Gastrocnemius medialis (tissue), 4 donors: ENCODE results near the gene MDM1. TPM values are rescaled to one million over a fixed set of nuclear protein-coding genes. Genes with fewer than 3 reads are reported as not detected.

Source experiments
- ATAC-seq, 2 donors: fragments of 150-250 bp; one replicate each; pipeline ENCODE4 v1.9.1; 2016
- DNase-seq, 2 donors: peaks; one replicate each; pipeline ENCODE4 v3.0.0-alpha.2; 2019
- H3K27ac ChIP-seq, 4 donors: fragments of 200-600 bp; sonication (generic); 1 replicate in 1 of 4; 2 replicates in 3 of 4; pipeline ENCODE4 v1.5.1; 2016 to 2018; ENCODE audit warnings: mild to moderate bottlenecking in 2 of 4, moderate library complexity in 1 of 4
- H3K27me3 ChIP-seq, 3 donors: fragments of 200-600 bp; sonication (generic) in 2 of 3; 1 replicate in 1 of 3; 2 replicates in 2 of 3; pipeline versions ENCODE4 v1.5.1 to v1.6.0; 2016 to 2019; ENCODE audit warnings: mild to moderate bottlenecking in 1 of 3, moderate library complexity in 1 of 3
- H3K36me3 ChIP-seq, 2 donors: fragments of 200-600 bp; sonication (generic) in 1 of 2; one replicate each; pipeline ENCODE4 v1.5.1; 2017 to 2018
- H3K4me1 ChIP-seq, 2 donors: fragments of 200-600 bp; sonication (generic) in 1 of 2; one replicate each; pipeline ENCODE4 v1.5.1; 2016 to 2017; ENCODE audit warnings: mild to moderate bottlenecking in 2 of 2
- H3K4me3 ChIP-seq, 4 donors: fragments of 200-600 bp; sonication (generic) in 3 of 4; 1 replicate in 1 of 4; 2 replicates in 3 of 4; pipeline ENCODE4 v1.5.1; 2016 to 2019; ENCODE audit warnings: mild to moderate bottlenecking in 2 of 4
- H3K9me3 ChIP-seq, 3 donors: fragments of 200-600 bp; sonication (generic) in 2 of 3; 1 replicate in 1 of 3; 2 replicates in 2 of 3; pipeline ENCODE4 v1.5.1; 2016 to 2019
- POLR2A ChIP-seq, 2 donors: fragments of 450-650 bp; IDR thresholded peaks; one replicate each; pipeline ENCODE4 v1.6.1; 2017; ENCODE audit warnings: antibody characterized with exemption in 2 of 2, mild to moderate bottlenecking in 2 of 2, moderate library complexity in 2 of 2
- in situ Hi-C, 4 donors: fragments of 200-750 bp; cut with MboI; loops; one replicate each; pipeline versions ENCODE4 v1.15.0 to v1.8.0; 2017; ENCODE audit warnings: low sequenced_read_pairs in 4 of 4
- intact Hi-C: fragments of 100-400 bp; cut with DNase I; formaldehyde crosslinking; loops from one replicate; pipeline ENCODE4 v1.15.1; 2023; ENCODE audit warnings: low total_unique reads
- total RNA-seq, 4 donors: library from RNA; depleted of rRNA; stranded (reverse); fragments of >200 nt; gene quantifications; one replicate each; pipeline versions ENCODE4 v1.1.0 to v1.2.3, GENCODE V29; 2016
- TF ChIP-seq, protein P1 (sequence below), 5 experiments: fragments of 450-650 bp in 3 of 5; fragments of 200-600 bp in 2 of 5; sonication (generic) in 2 of 5; IDR thresholded peaks in 4 of 5; conservative IDR thresholded peaks in 1 of 5; 1 replicate in 4 of 5; 2 replicates in 1 of 5; pipeline ENCODE4 v1.5.1; 2016 to 2019; ENCODE audit warnings: antibody characterized with exemption in 5 of 5, mild to moderate bottlenecking in 3 of 5, moderate library complexity in 3 of 5

MDM1 gene
- total RNA-seq, 4 donors from 2014 or later: 1.6 to 6.8 (median 3.4) TPM

- H3K36me3 ChIP-seq: no peaks in the 10 kb centered on the region
- ATAC-seq: no peak
- peaks cover 11 to 13% of the 10 kb centered on the region in 2 donors for H3K4me1 ChIP-seq
- no peak overlapping the region for H3K27ac ChIP-seq
- TF ChIP-seq, protein P1, sequence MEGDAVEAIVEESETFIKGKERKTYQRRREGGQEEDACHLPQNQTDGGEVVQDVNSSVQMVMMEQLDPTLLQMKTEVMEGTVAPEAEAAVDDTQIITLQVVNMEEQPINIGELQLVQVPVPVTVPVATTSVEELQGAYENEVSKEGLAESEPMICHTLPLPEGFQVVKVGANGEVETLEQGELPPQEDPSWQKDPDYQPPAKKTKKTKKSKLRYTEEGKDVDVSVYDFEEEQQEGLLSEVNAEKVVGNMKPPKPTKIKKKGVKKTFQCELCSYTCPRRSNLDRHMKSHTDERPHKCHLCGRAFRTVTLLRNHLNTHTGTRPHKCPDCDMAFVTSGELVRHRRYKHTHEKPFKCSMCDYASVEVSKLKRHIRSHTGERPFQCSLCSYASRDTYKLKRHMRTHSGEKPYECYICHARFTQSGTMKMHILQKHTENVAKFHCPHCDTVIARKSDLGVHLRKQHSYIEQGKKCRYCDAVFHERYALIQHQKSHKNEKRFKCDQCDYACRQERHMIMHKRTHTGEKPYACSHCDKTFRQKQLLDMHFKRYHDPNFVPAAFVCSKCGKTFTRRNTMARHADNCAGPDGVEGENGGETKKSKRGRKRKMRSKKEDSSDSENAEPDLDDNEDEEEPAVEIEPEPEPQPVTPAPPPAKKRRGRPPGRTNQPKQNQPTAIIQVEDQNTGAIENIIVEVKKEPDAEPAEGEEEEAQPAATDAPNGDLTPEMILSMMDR (IDR thresholded peaks at IDR 0.05 in 4 of 5, conservative IDR thresholded peaks at IDR 0.05 in 1 of 5): no peak
- TF ChIP-seq POLR2A (IDR thresholded peaks at IDR 0.05): no peak
- H3K9me3 ChIP-seq: no peaks in the 10 kb centered on the region
- in situ Hi-C loops (no loop called here), intact Hi-C loops (no loop called here)
- no peak for DNase-seq
- no peak overlapping the region for H3K4me3 ChIP-seq
- H3K27me3 ChIP-seq: no peaks in the 10 kb centered on the region
These were observed 39.8 kb downstream of the MDM1 start for GRCh38 chr12:68292151-68292943.

- Histone ChIP-seq H3K27ac (no peak overlapping the region), H3K4me1 (peaks cover 11 to 13% of the 10 kb centered on the region in 2 donors), H3K36me3 (no peaks in the 10 kb centered on the region), H3K4me3 (no peak overlapping the region), H3K27me3 (no peaks in the 10 kb centered on the region), H3K9me3 (no peaks in the 10 kb centered on the region)
- DNase-seq (no peak), ATAC-seq (no peak)
- intact Hi-C loops: no loop called here
- no peak for TF ChIP-seq POLR2A (IDR thresholded peaks at IDR 0.05)
- TF ChIP-seq, protein P1 (IDR thresholded peaks at IDR 0.05 in 4 of 5, conservative IDR thresholded peaks at IDR 0.05 in 1 of 5): no peak
- in situ Hi-C loops: no loop called here
These were observed 40.6 kb downstream of the MDM1 start for GRCh38 chr12:68291396-68292036.

GRCh38 chr12:68290126-68290525, 42.0 kb downstream of the MDM1 start:
- H3K9me3 ChIP-seq: no peaks in the 10 kb centered on the region
- no peaks in the 10 kb centered on the region for H3K27me3 ChIP-seq
- ATAC-seq (no peak), DNase-seq (no peak)
- no peak overlapping the region for H3K4me3 ChIP-seq
- TF ChIP-seq, protein P1 (IDR thresholded peaks at IDR 0.05 in 4 of 5, conservative IDR thresholded peaks at IDR 0.05 in 1 of 5): no peak
- TF ChIP-seq POLR2A (IDR thresholded peaks at IDR 0.05): no peak
- H3K36me3 ChIP-seq: no peaks in the 10 kb centered on the region
- peaks cover 11 to 13% of the 10 kb centered on the region in 2 donors for H3K4me1 ChIP-seq
- no peak overlapping the region for H3K27ac ChIP-seq
- intact Hi-C loops: no loop called here
- in situ Hi-C loops: no loop called here

GRCh38 chr12:68287106-68287505, 45.1 kb downstream of the MDM1 start:
- in situ Hi-C loops: no loop called here

More at GRCh38 chr12:68287106-68287505, 45.1 kb downstream of the MDM1 start:
- intact Hi-C loops: no loop called here
- Histone ChIP-seq H3K27me3 (no peaks in the 10 kb centered on the region), H3K4me3 (no peak overlapping the region), H3K9me3 (no peaks in the 10 kb centered on the region), H3K36me3 (no peaks in the 10 kb centered on the region), H3K4me1 (no peaks in the 10 kb centered on the region), H3K27ac (no peak overlapping the region)
- no peak for DNase-seq
- no peak for ATAC-seq
- TF ChIP-seq, protein P1 (IDR thresholded peaks at IDR 0.05 in 4 of 5, conservative IDR thresholded peaks at IDR 0.05 in 1 of 5): no peak
- TF ChIP-seq POLR2A (IDR thresholded peaks at IDR 0.05): no peak
